CD14-positive monocyte (primary cell): ENCODE measurements around the gene CFAP157. TPM values are rescaled to one million over a fixed set of nuclear protein-coding genes. Genes with fewer than 3 reads are reported as not detected.

Experiments
- DNase-seq, 3 donors: peaks; one replicate each; pipeline ENCODE4 v3.0.0-alpha.2; 2011 to 2022
- H2AFZ ChIP-seq: 2 replicates; pipeline ENCODE4 v1.6.0; 2012; ENCODE audit warnings: mild to moderate bottlenecking, low read depth, low read length, inconsistent platforms; ENCODE audit not compliant: insufficient read depth, poor library complexity, severe bottlenecking
- H3K27ac ChIP-seq, 2 donors: 1 replicate in 1 of 2; 2 replicates in 1 of 2; pipeline ENCODE4 v1.5.1; 2012 to 2013; ENCODE audit warnings: low read length in 2 of 2, control low read depth in 1 of 2, inconsistent platforms in 1 of 2, low read depth in 1 of 2, mild to moderate bottlenecking in 1 of 2
- H3K27me3 ChIP-seq, 2 donors: one replicate each; pipeline versions ENCODE4 v1.6.0 to v1.6.1; 2011 to 2013; ENCODE audit warnings: low read length in 2 of 2; ENCODE audit not compliant: control insufficient read depth in 2 of 2, insufficient read depth in 2 of 2
- H3K36me3 ChIP-seq, 2 donors: replicated peaks in 1 of 2; 1 replicate in 1 of 2; 2 replicates in 1 of 2; pipeline versions ENCODE4 v1.5.1 to v1.6.1; 2012 to 2013; ENCODE audit warnings: low read length in 2 of 2, control low read depth in 1 of 2, inconsistent platforms in 1 of 2, mild to moderate bottlenecking in 1 of 2; ENCODE audit not compliant: insufficient read depth in 2 of 2, control insufficient read depth in 1 of 2
- H3K4me1 ChIP-seq, 2 donors: 1 replicate in 1 of 2; 2 replicates in 1 of 2; pipeline versions ENCODE4 v1.5.1 to v1.6.1; 2012 to 2013; ENCODE audit warnings: low read length in 2 of 2, control low read depth in 1 of 2, inconsistent platforms in 1 of 2, mild to moderate bottlenecking in 1 of 2, moderate library complexity in 1 of 2; ENCODE audit not compliant: insufficient read depth in 2 of 2, control insufficient read depth in 1 of 2
- H3K4me2 ChIP-seq: replicated peaks from 2 replicates; pipeline ENCODE3; 2012; ENCODE audit warnings: low read length, moderate library complexity, mild to moderate bottlenecking; ENCODE audit not compliant: poor library complexity, severe bottlenecking; ENCODE audit errors: extremely low read depth
- H3K4me3 ChIP-seq, 3 experiments: fragments of 200-600 bp in 1 of 3; sonication (generic) in 1 of 3; replicated peaks in 1 of 3; 1 replicate in 2 of 3; 2 replicates in 1 of 3; pipeline ENCODE4 v1.5.1; 2011 to 2013; ENCODE audit warnings: low read length in 3 of 3, mild to moderate bottlenecking in 3 of 3, control low read depth in 2 of 3, low read depth in 2 of 3, inconsistent platforms in 1 of 3, moderate library complexity in 1 of 3
- H3K79me2 ChIP-seq: 2 replicates; pipeline ENCODE4 v1.6.0; 2012; ENCODE audit warnings: mild to moderate bottlenecking, control low read depth, inconsistent platforms, low read length, moderate library complexity; ENCODE audit not compliant: insufficient read depth
- H3K9ac ChIP-seq: 2 replicates; pipeline ENCODE4 v1.6.0; 2017; ENCODE audit warnings: low read length, mild to moderate bottlenecking; ENCODE audit not compliant: insufficient read depth, poor library complexity, severe bottlenecking
- H3K9me3 ChIP-seq, 2 donors: replicated peaks in 1 of 2; 1 replicate in 1 of 2; 2 replicates in 1 of 2; pipeline versions ENCODE4 v1.5.1 to v1.6.1; 2012 to 2013; ENCODE audit warnings: low read length in 2 of 2, control low read depth in 1 of 2; ENCODE audit not compliant: control insufficient read depth in 1 of 2, insufficient read depth in 1 of 2
- H4K20me1 ChIP-seq: 2 replicates; pipeline ENCODE4 v1.6.0; 2012; ENCODE audit warnings: mild to moderate bottlenecking, low read length, control low read depth, moderate library complexity; ENCODE audit not compliant: insufficient read depth
- H3K27ac Mint-ChIP-seq, 7 donors: one replicate each; pipeline ENCODE4 v1.8.0; 2020; ENCODE audit warnings: mild to moderate bottlenecking in 7 of 7, mixed read lengths in 7 of 7, moderate library complexity in 6 of 7, inconsistent platforms in 2 of 7
- H3K27me3 Mint-ChIP-seq, 3 donors: one replicate each; pipeline ENCODE4 v1.8.0; 2021 to 2022; ENCODE audit warnings: low read depth in 3 of 3, mild to moderate bottlenecking in 3 of 3, mixed read lengths in 3 of 3, moderate library complexity in 3 of 3, inconsistent platforms in 1 of 3
- H3K36me3 Mint-ChIP-seq, 2 donors: one replicate each; pipeline ENCODE4 v1.8.0; 2020; ENCODE audit warnings: mixed read lengths in 2 of 2, inconsistent platforms in 1 of 2, mild to moderate bottlenecking in 1 of 2
- H3K4me1 Mint-ChIP-seq: one replicate; pipeline ENCODE4 v1.8.0; 2020; ENCODE audit warnings: mild to moderate bottlenecking, mixed read lengths
- H3K4me3 Mint-ChIP-seq, 2 donors: one replicate each; pipeline ENCODE4 v1.8.0; 2020; ENCODE audit warnings: mild to moderate bottlenecking in 2 of 2, mixed read lengths in 2 of 2, moderate library complexity in 1 of 2
- H3K9me3 Mint-ChIP-seq, 7 donors: one replicate each; pipeline ENCODE4 v1.8.0; 2020 to 2022; ENCODE audit warnings: mixed read lengths in 7 of 7, mild to moderate bottlenecking in 6 of 7, moderate library complexity in 6 of 7, inconsistent platforms in 2 of 7
- WGBS: methylation state at CpG from one replicate; pipeline ENCODE4 v1.1.5; 2013; ENCODE audit warnings: missing lambda C conversion rate; ENCODE audit not compliant: insufficient coverage; 5-methylcytosine and 5-hydroxymethylcytosine counted together
- intact Hi-C, 2 donors: fragments of 100-400 bp; cut with micrococcal nuclease; formaldehyde crosslinking; loops; one replicate each; pipeline versions ENCODE4 v1.15.0 to v1.15.1; 2023
- polyA plus RNA-seq, 3 donors: library from polyadenylated mRNA; depleted of rRNA in 1 of 3; unstranded in 2 of 3; stranded (reverse) in 1 of 3; fragments of 300-500 nt in 2 of 3; fragments of >200 nt in 1 of 3; fragmentation: Illumina TruSeq in 2 of 3; gene quantifications; 1 replicate in 2 of 3; 2 replicates in 1 of 3; pipeline ENCODE4 v1.2.3, GENCODE V29; 2012 to 2021
- TF ChIP-seq, protein P1 (sequence below): fragments of 200-600 bp; IDR thresholded peaks from one replicate; pipeline ENCODE4 v1.8.0; 2022; ENCODE audit warnings: antibody characterized with exemption, mild to moderate bottlenecking

Gene CFAP157
- polyA plus RNA-seq, 3 donors = 0.06 to 0.09 TPM; not detected in 1

DNA sequence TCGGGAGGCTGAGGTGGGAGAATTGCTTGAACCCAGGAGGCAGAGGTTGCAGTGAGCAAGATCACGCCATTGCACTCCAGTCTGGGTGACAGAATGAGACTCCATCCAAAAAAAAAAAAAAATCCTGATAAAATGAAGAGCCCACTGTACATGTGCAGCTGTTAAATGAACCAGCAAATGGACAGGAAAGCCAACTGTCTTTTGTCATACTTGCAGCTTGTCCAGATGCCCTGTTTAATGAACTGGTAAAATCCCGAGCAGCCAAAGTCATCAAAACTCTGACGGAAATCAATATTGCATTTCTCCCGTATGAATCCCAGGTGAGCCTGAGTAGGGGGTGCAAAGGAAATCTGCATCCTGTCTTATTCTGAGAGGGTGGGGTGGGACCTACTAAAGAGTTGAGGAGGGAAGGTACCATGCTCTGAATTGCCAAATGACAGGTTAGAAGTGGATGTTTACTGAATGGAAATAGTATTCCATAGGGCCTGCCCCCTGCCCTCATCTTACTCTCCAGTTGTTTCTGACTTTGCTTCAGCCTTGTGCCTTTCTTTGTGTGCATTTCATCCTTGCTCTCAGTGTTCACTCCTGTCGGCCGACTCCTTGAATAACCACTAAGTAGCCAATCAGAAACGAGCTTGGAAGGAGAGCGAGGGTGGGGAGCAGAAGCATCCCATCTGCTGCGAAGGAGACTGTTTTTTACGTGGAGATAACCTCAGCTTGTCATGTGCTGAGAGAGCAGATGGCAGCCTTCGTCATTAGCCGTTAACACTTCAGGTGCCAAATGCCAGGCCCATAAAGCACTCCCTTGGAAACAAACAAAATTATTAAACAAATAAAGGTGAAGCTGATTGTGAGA, 45.7 kb upstream of the CFAP157 start:
- Histone ChIP-seq H3K9ac (no peak overlapping the region), H3K4me2 (no peak overlapping the region), H2AFZ (no peak overlapping the region), H4K20me1 (no peaks in the 10 kb centered on the region), H3K9me3 (no peaks in the 10 kb centered on the region), H3K4me3 (no peak overlapping the region), H3K27me3 (no peaks in the 10 kb centered on the region), H3K79me2 (no peaks in the 10 kb centered on the region), H3K4me1 (no peaks in the 10 kb centered on the region), H3K27ac (no peak overlapping the region), H3K36me3 (no peaks in the 10 kb centered on the region)
- Mint-ChIP-seq H3K36me3 (no peaks in the 10 kb centered on the region), H3K27me3 (peaks cover 0 to 7% (median 6%) of the 10 kb centered on the region in 3 donors), H3K4me3 (no peak overlapping the region), H3K4me1 (no peaks in the 10 kb centered on the region), H3K9me3 (no peaks in the 10 kb centered on the region), H3K27ac (no peak overlapping the region)
- no peak for DNase-seq
- TF ChIP-seq, protein P1, sequence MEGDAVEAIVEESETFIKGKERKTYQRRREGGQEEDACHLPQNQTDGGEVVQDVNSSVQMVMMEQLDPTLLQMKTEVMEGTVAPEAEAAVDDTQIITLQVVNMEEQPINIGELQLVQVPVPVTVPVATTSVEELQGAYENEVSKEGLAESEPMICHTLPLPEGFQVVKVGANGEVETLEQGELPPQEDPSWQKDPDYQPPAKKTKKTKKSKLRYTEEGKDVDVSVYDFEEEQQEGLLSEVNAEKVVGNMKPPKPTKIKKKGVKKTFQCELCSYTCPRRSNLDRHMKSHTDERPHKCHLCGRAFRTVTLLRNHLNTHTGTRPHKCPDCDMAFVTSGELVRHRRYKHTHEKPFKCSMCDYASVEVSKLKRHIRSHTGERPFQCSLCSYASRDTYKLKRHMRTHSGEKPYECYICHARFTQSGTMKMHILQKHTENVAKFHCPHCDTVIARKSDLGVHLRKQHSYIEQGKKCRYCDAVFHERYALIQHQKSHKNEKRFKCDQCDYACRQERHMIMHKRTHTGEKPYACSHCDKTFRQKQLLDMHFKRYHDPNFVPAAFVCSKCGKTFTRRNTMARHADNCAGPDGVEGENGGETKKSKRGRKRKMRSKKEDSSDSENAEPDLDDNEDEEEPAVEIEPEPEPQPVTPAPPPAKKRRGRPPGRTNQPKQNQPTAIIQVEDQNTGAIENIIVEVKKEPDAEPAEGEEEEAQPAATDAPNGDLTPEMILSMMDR = no peak
- intact Hi-C loops = no loop called here
- WGBS = 88% methylated on average over 10 of the region's 13 CpGs

DNA sequence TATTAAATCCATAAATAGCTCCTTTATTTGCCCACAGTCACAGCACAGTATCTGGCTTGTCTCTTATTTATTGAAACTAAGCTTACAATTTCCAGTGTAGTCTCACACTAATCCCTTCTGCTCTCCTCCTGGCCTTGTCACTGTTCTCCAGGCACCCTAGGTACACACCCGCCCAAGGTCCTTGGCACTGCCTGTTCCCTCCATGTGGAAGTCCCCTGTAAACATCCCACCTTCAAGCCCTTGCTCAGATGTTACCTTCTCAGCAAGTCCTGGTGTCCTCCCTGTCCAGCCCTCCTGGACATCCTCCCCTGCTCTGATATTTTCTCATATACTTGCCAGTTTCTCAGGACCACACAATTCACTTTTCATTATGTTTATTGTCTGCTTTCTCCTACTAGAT, 44.2 kb upstream of the CFAP157 start:
- H3K4me3 ChIP-seq = no peak overlapping the region
- 83% methylated on average over 1 of the region's 1 CpG for WGBS

More for the DNA sequence above, 44.2 kb upstream of the CFAP157 start:
- Mint-ChIP-seq H3K9me3 (peaks cover 0 to 1% (median 0%) of the 10 kb centered on the region in 7 donors), H3K4me3 (no peak overlapping the region), H3K4me1 (peaks cover 6% of the 10 kb centered on the region), H3K36me3 (no peaks in the 10 kb centered on the region), H3K27ac (no peak overlapping the region), H3K27me3 (peaks cover 0 to 7% (median 6%) of the 10 kb centered on the region in 3 donors)
- Histone ChIP-seq H3K4me1 (no peaks in the 10 kb centered on the region), H4K20me1 (no peaks in the 10 kb centered on the region), H3K9me3 (no peaks in the 10 kb centered on the region), H2AFZ (no peak overlapping the region), H3K4me2 (no peak overlapping the region), H3K27me3 (no peaks in the 10 kb centered on the region), H3K9ac (no peak overlapping the region), H3K79me2 (no peaks in the 10 kb centered on the region), H3K27ac (no peak overlapping the region), H3K36me3 (no peaks in the 10 kb centered on the region)
- intact Hi-C loops = no loop called here
- TF ChIP-seq, protein P1 = no peak
- DNase-seq = no peak
